ENCODE measurements around the gene ABHD5. TPM values are rescaled to one million over a fixed set of nuclear protein-coding genes. Genes with fewer than 3 reads are reported as not detected.

ABHD5 gene
- total RNA-seq, 4 donors from 2014 or later: 18.6 to 43.7 (median 33.7) TPM

- peak; percentile 67 to 72 for ATAC-seq
- Histone ChIP-seq H3K9me3 (no peaks in the 10 kb centered on the region), H3K36me3 (no peaks in the 10 kb centered on the region), H3K27me3 (no peaks in the 10 kb centered on the region), H3K4me3 (peak overlapping the region; percentile 66 to 93 (median 76)), H3K27ac (peak overlapping the region; percentile 82 to 95 (median 90)), H3K4me1 (peaks cover 31 to 32% of the 10 kb centered on the region in 2 donors)
- peak; percentile 50 to 52 for DNase-seq
- in situ Hi-C loops (cut with MboI; ENCODE audit: low sequenced_read_pairs in 4 of 4) (no loop called here), intact Hi-C loops (cut with DNase I; ENCODE audit: low total_unique reads) (loop anchor here (2.0 to 10.0 kb wide), 3 partner anchors 79 to 1107 kb away; partner anchors contain the start of genes SEC22C and SNRK)
- no peak for TF ChIP-seq POLR2A (IDR thresholded peaks at IDR 0.05)
- TF ChIP-seq, protein P1, sequence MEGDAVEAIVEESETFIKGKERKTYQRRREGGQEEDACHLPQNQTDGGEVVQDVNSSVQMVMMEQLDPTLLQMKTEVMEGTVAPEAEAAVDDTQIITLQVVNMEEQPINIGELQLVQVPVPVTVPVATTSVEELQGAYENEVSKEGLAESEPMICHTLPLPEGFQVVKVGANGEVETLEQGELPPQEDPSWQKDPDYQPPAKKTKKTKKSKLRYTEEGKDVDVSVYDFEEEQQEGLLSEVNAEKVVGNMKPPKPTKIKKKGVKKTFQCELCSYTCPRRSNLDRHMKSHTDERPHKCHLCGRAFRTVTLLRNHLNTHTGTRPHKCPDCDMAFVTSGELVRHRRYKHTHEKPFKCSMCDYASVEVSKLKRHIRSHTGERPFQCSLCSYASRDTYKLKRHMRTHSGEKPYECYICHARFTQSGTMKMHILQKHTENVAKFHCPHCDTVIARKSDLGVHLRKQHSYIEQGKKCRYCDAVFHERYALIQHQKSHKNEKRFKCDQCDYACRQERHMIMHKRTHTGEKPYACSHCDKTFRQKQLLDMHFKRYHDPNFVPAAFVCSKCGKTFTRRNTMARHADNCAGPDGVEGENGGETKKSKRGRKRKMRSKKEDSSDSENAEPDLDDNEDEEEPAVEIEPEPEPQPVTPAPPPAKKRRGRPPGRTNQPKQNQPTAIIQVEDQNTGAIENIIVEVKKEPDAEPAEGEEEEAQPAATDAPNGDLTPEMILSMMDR (IDR thresholded peaks at IDR 0.05 in 4 of 5, conservative IDR thresholded peaks at IDR 0.05 in 1 of 5): no peak
These were observed 620 bp downstream of the ABHD5 start for GRCh38 chr3:43691120-43691995.

- Histone ChIP-seq H3K4me1 (peaks cover 37 to 39% of the 10 kb centered on the region in 2 donors), H3K27me3 (no peaks in the 10 kb centered on the region), H3K27ac (peak overlapping the region in 1 of 4 donors; percentile 10), H3K36me3 (no peaks in the 10 kb centered on the region), H3K4me3 (peak overlapping the region; percentile 66 to 93 (median 76)), H3K9me3 (no peaks in the 10 kb centered on the region)
- intact Hi-C loops (cut with DNase I; ENCODE audit: low total_unique reads): loop anchor here (5.0 to 10.0 kb wide), 2 partner anchors 405 to 1107 kb away; partner anchors contain the start of genes SEC22C and SNRK
- DNase-seq (no peak), ATAC-seq (no peak)
- TF ChIP-seq, protein P1 (IDR thresholded peaks at IDR 0.05 in 4 of 5, conservative IDR thresholded peaks at IDR 0.05 in 1 of 5): no peak
- TF ChIP-seq POLR2A (IDR thresholded peaks at IDR 0.05): no peak
- in situ Hi-C loops (cut with MboI; ENCODE audit: low sequenced_read_pairs in 4 of 4): no loop called here
These were observed 1.5 kb downstream of the ABHD5 start for GRCh38 chr3:43692085-43692855.

- H3K4me3 ChIP-seq: peak overlapping the region in 1 of 4 donors; percentile 4
- DNase-seq: no peak
- no peaks in the 10 kb centered on the region for H3K9me3 ChIP-seq
- no peaks in the 10 kb centered on the region for H3K36me3 ChIP-seq
- no peaks in the 10 kb centered on the region for H3K27me3 ChIP-seq
- H3K4me1 ChIP-seq: peaks cover 37 to 39% of the 10 kb centered on the region in 2 donors
- intact Hi-C loops (cut with DNase I; ENCODE audit: low total_unique reads): loop anchor here (5.0 to 10.0 kb wide), 2 partner anchors 406 to 1108 kb away; partner anchors contain the start of genes SEC22C and SNRK
- peak overlapping the region in 1 of 4 donors; percentile 22 for H3K27ac ChIP-seq
- TF ChIP-seq, protein P1 (IDR thresholded peaks at IDR 0.05 in 4 of 5, conservative IDR thresholded peaks at IDR 0.05 in 1 of 5): no peak
- TF ChIP-seq POLR2A (IDR thresholded peaks at IDR 0.05): no peak
- in situ Hi-C loops (cut with MboI; ENCODE audit: low sequenced_read_pairs in 4 of 4): no loop called here
- ATAC-seq: no peak
These were observed 2.2 kb downstream of the ABHD5 start for GRCh38 chr3:43692971-43693370.

DNA sequence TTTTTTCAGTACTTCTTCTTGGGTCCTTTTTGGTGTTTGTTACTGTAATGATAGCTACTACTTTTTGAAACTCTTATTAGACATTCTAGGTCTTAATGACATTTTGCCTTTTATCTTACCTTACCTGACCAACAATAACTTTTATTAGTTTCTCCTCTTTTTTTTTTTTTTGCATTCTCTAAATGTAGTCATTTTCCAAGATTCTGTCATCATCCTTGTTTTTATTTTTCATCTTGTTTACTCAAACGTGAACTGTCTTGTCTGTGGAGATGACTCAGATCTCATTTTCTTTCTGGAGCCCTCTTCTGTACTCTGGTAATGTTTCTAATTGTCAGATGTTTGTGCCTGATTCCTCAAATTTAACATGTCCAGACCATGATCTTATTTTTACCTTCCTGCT is 2.9 kb downstream of the ABHD5 start:
- DNase-seq (no peak), ATAC-seq (no peak)
- TF ChIP-seq POLR2A (IDR thresholded peaks at IDR 0.05): no peak
- TF ChIP-seq, protein P1 (IDR thresholded peaks at IDR 0.05 in 4 of 5, conservative IDR thresholded peaks at IDR 0.05 in 1 of 5): no peak
- no peaks in the 10 kb centered on the region for H3K9me3 ChIP-seq
- H3K27me3 ChIP-seq: no peaks in the 10 kb centered on the region
- in situ Hi-C loops (cut with MboI; ENCODE audit: low sequenced_read_pairs in 4 of 4): no loop called here
- no peak overlapping the region for H3K4me3 ChIP-seq
- H3K27ac ChIP-seq: peak overlapping the region in 1 of 4 donors; percentile 22
- no peaks in the 10 kb centered on the region for H3K36me3 ChIP-seq
- intact Hi-C loops (cut with DNase I; ENCODE audit: low total_unique reads): loop anchor here (5.0 to 10.0 kb wide), 2 partner anchors 406 to 1109 kb away; partner anchors contain the start of genes SEC22C and SNRK
- peaks cover 37 to 39% of the 10 kb centered on the region in 2 donors for H3K4me1 ChIP-seq
